ENCODE measurements around the gene ACTBL2.

DNA sequence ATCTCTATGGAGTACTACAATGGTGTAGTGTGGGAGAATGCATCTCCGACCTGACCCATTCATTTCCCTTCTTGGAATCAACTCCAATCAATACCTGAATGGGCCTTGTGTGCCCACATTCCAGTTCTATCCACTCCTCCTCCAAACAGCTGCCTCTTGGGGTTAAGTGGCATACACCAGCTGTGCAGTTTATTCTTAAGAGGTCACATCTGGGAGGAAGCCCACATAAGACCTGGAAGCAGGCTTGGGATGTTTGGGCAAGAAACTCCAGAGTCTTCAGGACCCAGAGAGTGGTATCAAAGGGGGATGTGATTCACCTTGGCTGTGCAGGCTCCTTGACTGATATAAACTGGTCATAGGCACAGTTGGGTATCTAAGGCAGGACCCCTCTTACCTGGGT, 46.0 kb downstream of the ACTBL2 start:
- TF ChIP-seq POLR2A (IDR thresholded peaks at IDR 0.05), result no peak
- no peak for TF ChIP-seq CTCF (IDR thresholded peaks at IDR 0.05)

Data from tibial nerve (tissue), 3 donors.